GM18498 (cell line): Measurements from ENCODE around the gene ZNF491.
"Not testable (repeated sequence)": the region's sequence is repeated elsewhere in the genome, so short reads cannot be mapped to it uniquely, and the experiment has no call there.

Experiments used
- ATAC-seq: cut with Tn5 transposase; IDR thresholded peaks from one replicate; pipeline ENCODE4 v1.9.1; 2021; ENCODE audit warnings: mild to moderate bottlenecking, moderate library complexity; ENCODE audit not compliant: unreplicated experiment

Gene ZNF491

GRCh38 chr19:11806354-11807098, 8.2 kb downstream of the ZNF491 start:
- no peak for ATAC-seq

- ATAC-seq, result no peak
Measured at GRCh38 chr19:11807099-11807380, 8.7 kb downstream of the ZNF491 start.

GRCh38 chr19:11813703-11814028, 15.3 kb downstream of the ZNF491 start:
- ATAC-seq, result no peak

- peak; percentile 99 for ATAC-seq
Measured at GRCh38 chr19:11814029-11814699, 15.8 kb downstream of the ZNF491 start, which contains the start of gene ZNF440. TSS of gene ZNF440 (plus strand) at chr19:11814273. CDS start at chr19:11814448, 175 bp downstream.

- ATAC-seq, result no peak
Measured at GRCh38 chr19:11814700-11815035, 16.3 kb downstream of the ZNF491 start.

- ATAC-seq, result no peak
Measured at GRCh38 chr19:11821474-11822109, 23.3 kb downstream of the ZNF491 start.

- not testable (repeated sequence) for ATAC-seq
Measured at GRCh38 chr19:11828957-11829876, 30.9 kb downstream of the ZNF491 start.

- no peak for ATAC-seq
Measured at GRCh38 chr19:11832253-11832912, 34.1 kb downstream of the ZNF491 start.

GRCh38 chr19:11833541-11833940, 35.2 kb downstream of the ZNF491 start:
- ATAC-seq, result no peak

GRCh38 chr19:11835626-11836066, 37.3 kb downstream of the ZNF491 start:
- ATAC-seq, result not testable (repeated sequence)

- ATAC-seq, result no peak
Measured at GRCh38 chr19:11843722-11844121, 45.4 kb downstream of the ZNF491 start.

- ATAC-seq, result not testable (repeated sequence)
Measured at GRCh38 chr19:11847615-11848014, 49.3 kb downstream of the ZNF491 start.

GRCh38 chr19:11848200-11848593, 49.9 kb downstream of the ZNF491 start:
- peak; percentile 8 for ATAC-seq

GRCh38 chr19:11848594-11849469, 50.5 kb downstream of the ZNF491 start, which contains the start of gene ZNF439:
TSS of gene ZNF439 (plus strand) at chr19:11848726. CDS start at chr19:11848868, 142 bp downstream.
- ATAC-seq, result peak; percentile 91

- not testable (repeated sequence) for ATAC-seq
Measured at GRCh38 chr19:11850289-11850688, 52.0 kb downstream of the ZNF491 start.

- no peak for ATAC-seq
Measured at GRCh38 chr19:11853358-11853757, 55.0 kb downstream of the ZNF491 start.

- no peak for ATAC-seq
Measured at GRCh38 chr19:11856596-11857250, 58.4 kb downstream of the ZNF491 start.
